Right lobe of liver (tissue), 6 donors: ENCODE measurements around the gene PP2D1. TPM values are rescaled to one million over a fixed set of nuclear protein-coding genes. Genes with fewer than 3 reads are reported as not detected.
"Not testable (repeated sequence)": the region's sequence is repeated elsewhere in the genome, so short reads cannot be mapped to it uniquely, and the experiment has no call there.

ENCODE experiments used
- ATAC-seq, 4 donors: fragments of 200-7000 bp; cut with Tn5 transposase; one replicate each; pipeline ENCODE4 v1.9.1; 2020; ENCODE audit warnings: mild to moderate bottlenecking in 4 of 4, moderate library complexity in 4 of 4
- DNase-seq, 3 donors: peaks; one replicate each; pipeline ENCODE4 v3.0.0-alpha.2; 2020
- H3K27ac ChIP-seq, 3 donors: fragments of 200-600 bp; one replicate each; pipeline ENCODE4 v1.8.0; 2022
- H3K27me3 ChIP-seq, 2 donors: fragments of 200-600 bp; one replicate each; pipeline ENCODE4 v1.8.0; 2022
- H3K36me3 ChIP-seq, 4 donors: fragments of 200-600 bp; sonication (generic) in 1 of 4; one replicate each; pipeline versions ENCODE4 v1.5.1 to v1.8.0; 2017 to 2022; ENCODE audit warnings: control low read depth in 1 of 4
- H3K4me1 ChIP-seq, 4 donors: fragments of 200-600 bp; sonication (generic) in 1 of 4; one replicate each; pipeline versions ENCODE4 v1.5.1 to v1.8.0; 2017 to 2022; ENCODE audit warnings: control low read depth in 1 of 4
- H3K4me3 ChIP-seq, 3 donors: fragments of 200-600 bp; one replicate each; pipeline ENCODE4 v1.8.0; 2022
- H3K9me3 ChIP-seq, 4 donors: fragments of 200-600 bp; sonication (generic) in 1 of 4; one replicate each; pipeline versions ENCODE4 v1.5.1 to v1.8.0; 2017 to 2022; ENCODE audit warnings: control low read depth in 1 of 4
- POLR2A ChIP-seq: fragments of 450-650 bp; IDR thresholded peaks from one replicate; pipeline ENCODE4 v1.6.1; 2017; ENCODE audit warnings: antibody characterized with exemption, mild to moderate bottlenecking
- WGBS: methylation state at CpG from one replicate; pipeline ENCODE4 v1.1.6; 2018; ENCODE audit warnings: low coverage, low lambda C conversion rate; ENCODE audit not compliant: insufficient coverage; ENCODE audit errors: missing lambda C conversion rate; 5-methylcytosine and 5-hydroxymethylcytosine counted together
- intact Hi-C, 2 donors: fragments of 100-400 bp; cut with DNase I; formaldehyde crosslinking; loops; one replicate each; pipeline versions ENCODE4 v1.11.2 to v1.14.1; 2022
- total RNA-seq, 6 experiments: library from RNA; depleted of rRNA in 2 of 6; stranded (reverse); fragments of >200 nt in 2 of 6; fragmentation: NEBNext Ultra II Directional in 3 of 6; extraction: Animal tissue kit (Norgen Biotek cat#: 25700) in 3 of 6; gene quantifications; one replicate each; pipeline versions ENCODE4 v1.1.0 to v1.2.4, GENCODE V29; 2016 to 2023
- TF ChIP-seq, protein P1 (sequence below), 4 donors: fragments of 200-600 bp in 3 of 4; fragments of 450-650 bp in 1 of 4; IDR thresholded peaks; one replicate each; pipeline versions ENCODE4 v1.5.1 to v1.8.0; 2016 to 2022; ENCODE audit warnings: antibody characterized with exemption in 4 of 4, mild to moderate bottlenecking in 2 of 4
- donor health status: DM: no; HTN: yes; CAD: no.
- donor health status: DM: no; HTN: no; CAD: no.
- donor health status: DM: no; HTN: no; CAD: no.
- donor health status: DM: no; HTN: yes; CAD: no.
- donor health status: DM: no; HTN: yes; CAD: no.

PP2D1 gene
- total RNA-seq, 6 experiments from 2014 or later = not detected

GRCh38 chr3:19967208-19967607, 44.9 kb downstream of the PP2D1 start:
- 53% methylated on average over 6 of the region's 6 CpGs for WGBS
- no peaks in the 10 kb centered on the region for H3K9me3 ChIP-seq
- no peaks in the 10 kb centered on the region for H3K36me3 ChIP-seq
- H3K27ac ChIP-seq = no peak overlapping the region
- peaks cover 0 to 14% (median 2%) of the 10 kb centered on the region in 4 donors for H3K4me1 ChIP-seq
- DNase-seq (no peak), ATAC-seq (no peak)
- intact Hi-C loops = no loop called here
- H3K27me3 ChIP-seq = no peaks in the 10 kb centered on the region
- no peak overlapping the region for H3K4me3 ChIP-seq
- TF ChIP-seq POLR2A = no peak
- TF ChIP-seq, protein P1, sequence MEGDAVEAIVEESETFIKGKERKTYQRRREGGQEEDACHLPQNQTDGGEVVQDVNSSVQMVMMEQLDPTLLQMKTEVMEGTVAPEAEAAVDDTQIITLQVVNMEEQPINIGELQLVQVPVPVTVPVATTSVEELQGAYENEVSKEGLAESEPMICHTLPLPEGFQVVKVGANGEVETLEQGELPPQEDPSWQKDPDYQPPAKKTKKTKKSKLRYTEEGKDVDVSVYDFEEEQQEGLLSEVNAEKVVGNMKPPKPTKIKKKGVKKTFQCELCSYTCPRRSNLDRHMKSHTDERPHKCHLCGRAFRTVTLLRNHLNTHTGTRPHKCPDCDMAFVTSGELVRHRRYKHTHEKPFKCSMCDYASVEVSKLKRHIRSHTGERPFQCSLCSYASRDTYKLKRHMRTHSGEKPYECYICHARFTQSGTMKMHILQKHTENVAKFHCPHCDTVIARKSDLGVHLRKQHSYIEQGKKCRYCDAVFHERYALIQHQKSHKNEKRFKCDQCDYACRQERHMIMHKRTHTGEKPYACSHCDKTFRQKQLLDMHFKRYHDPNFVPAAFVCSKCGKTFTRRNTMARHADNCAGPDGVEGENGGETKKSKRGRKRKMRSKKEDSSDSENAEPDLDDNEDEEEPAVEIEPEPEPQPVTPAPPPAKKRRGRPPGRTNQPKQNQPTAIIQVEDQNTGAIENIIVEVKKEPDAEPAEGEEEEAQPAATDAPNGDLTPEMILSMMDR (IDR thresholded peaks at IDR 0.05) = no peak

DNA sequence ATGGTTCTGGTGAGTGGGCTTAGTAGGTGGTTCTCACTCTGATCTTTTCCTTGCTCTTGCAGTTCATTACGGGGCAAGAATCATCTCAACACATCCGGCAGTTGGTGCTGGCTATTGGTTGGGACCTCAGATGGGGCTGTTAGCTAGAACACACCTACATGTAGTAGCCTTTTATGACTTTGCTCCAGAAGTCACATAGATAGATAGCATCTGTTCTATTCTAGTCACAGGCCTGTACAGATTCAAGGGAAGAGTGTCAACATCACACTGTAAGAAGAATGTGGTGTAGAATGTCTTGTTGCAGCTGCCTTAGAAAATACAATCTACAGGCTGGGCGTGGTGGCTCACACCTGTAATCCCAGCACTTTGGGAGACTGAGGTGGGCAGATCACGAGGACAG, 50.1 kb downstream of the PP2D1 start:
- TF ChIP-seq, protein P1 (IDR thresholded peaks at IDR 0.05) = no peak
- no peak for TF ChIP-seq POLR2A
- intact Hi-C loops = no loop called here
- Histone ChIP-seq H3K27ac (no peak overlapping the region), H3K9me3 (no peaks in the 10 kb centered on the region), H3K27me3 (no peaks in the 10 kb centered on the region), H3K4me3 (no peak overlapping the region), H3K36me3 (peaks cover 0 to 5% (median 0%) of the 10 kb centered on the region in 4 donors), H3K4me1 (peaks cover 0 to 9% (median 0%) of the 10 kb centered on the region in 4 donors)
- DNase-seq = no peak
- 100% methylated on average over 4 of the region's 4 CpGs for WGBS
- ATAC-seq = no peak

DNA sequence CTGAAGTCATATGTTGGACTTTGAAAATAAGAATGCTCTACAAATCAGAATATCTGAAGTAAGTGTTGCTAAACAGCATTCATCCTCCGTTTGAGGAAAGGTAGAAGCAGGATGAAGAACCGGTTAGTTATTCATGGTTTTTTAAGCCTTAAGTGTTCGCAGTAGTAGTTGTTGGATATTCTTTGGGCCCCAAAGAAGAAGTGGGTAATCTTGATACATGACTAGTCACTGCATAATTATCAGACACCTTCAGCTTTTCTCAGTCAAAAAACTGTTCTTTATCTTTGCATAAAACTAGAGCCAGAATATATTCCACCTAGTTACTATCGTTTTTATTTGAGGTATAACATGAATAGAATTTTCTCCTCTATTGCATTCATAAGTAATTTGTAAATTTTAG, 51.4 kb downstream of the PP2D1 start:
- TF ChIP-seq POLR2A = no peak
- TF ChIP-seq, protein P1 (IDR thresholded peaks at IDR 0.05) = no peak
- intact Hi-C loops = no loop called here
- no peak for DNase-seq
- H3K9me3 ChIP-seq = no peaks in the 10 kb centered on the region
- WGBS = 76% methylated on average over 4 of the region's 4 CpGs
- peaks cover 0 to 6% (median 0%) of the 10 kb centered on the region in 4 donors for H3K4me1 ChIP-seq
- H3K27me3 ChIP-seq = no peaks in the 10 kb centered on the region
- no peak overlapping the region for H3K4me3 ChIP-seq
- no peak overlapping the region for H3K27ac ChIP-seq
- no peak for ATAC-seq
- H3K36me3 ChIP-seq = peaks cover 0 to 5% (median 0%) of the 10 kb centered on the region in 4 donors

DNA sequence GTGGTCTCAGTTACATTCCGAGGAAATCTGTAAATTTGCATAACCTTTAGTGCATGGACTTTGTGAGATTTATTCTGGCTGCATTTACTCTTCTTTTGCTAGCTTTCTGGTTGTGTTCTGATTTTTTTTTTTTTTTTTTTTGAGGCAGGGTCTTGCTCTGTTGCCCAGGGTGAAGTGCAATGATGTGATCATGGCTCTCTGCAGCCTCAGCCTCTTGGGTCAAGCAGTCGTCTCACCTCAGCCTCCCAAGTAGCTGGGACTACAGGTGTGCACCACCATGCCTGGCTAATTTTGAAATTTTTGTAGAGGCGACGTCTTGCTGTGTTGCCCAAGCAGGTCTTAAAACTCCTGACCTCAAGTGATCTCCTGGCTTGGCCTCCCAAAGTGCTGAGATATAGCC, 52.6 kb downstream of the PP2D1 start:
- DNase-seq = no peak
- intact Hi-C loops = no loop called here
- Histone ChIP-seq H3K27ac (no peak overlapping the region), H3K27me3 (no peaks in the 10 kb centered on the region), H3K4me3 (no peak overlapping the region), H3K4me1 (peaks cover 0 to 6% (median 0%) of the 10 kb centered on the region in 4 donors), H3K9me3 (no peaks in the 10 kb centered on the region), H3K36me3 (peaks cover 0 to 9% (median 0%) of the 10 kb centered on the region in 4 donors)
- TF ChIP-seq, protein P1 (IDR thresholded peaks at IDR 0.05) = no peak
- 88% methylated on average over 2 of the region's 4 CpGs for WGBS
- no peak for ATAC-seq

GRCh38 chr3:19957354-19957753, 54.7 kb downstream of the PP2D1 start:
- H3K27ac ChIP-seq, ATAC-seq, H3K27me3 ChIP-seq, H3K4me1 ChIP-seq, intact Hi-C loops, H3K9me3 ChIP-seq, DNase-seq, H3K4me3 ChIP-seq: not testable (repeated sequence)
- 96% methylated on average over 4 of the region's 9 CpGs for WGBS
- H3K36me3 ChIP-seq = peaks cover 0 to 20% (median 0%) of the 10 kb centered on the region in 4 donors
